Measurements from ENCODE around the gene RHOBTB1. TPM values are rescaled to one million over a fixed set of nuclear protein-coding genes. Genes with fewer than 3 reads are reported as not detected.

Gene RHOBTB1
- total RNA-seq, 4 donors from 2014 or later, result 2.8 to 37.9 (median 3.7) TPM

DNA sequence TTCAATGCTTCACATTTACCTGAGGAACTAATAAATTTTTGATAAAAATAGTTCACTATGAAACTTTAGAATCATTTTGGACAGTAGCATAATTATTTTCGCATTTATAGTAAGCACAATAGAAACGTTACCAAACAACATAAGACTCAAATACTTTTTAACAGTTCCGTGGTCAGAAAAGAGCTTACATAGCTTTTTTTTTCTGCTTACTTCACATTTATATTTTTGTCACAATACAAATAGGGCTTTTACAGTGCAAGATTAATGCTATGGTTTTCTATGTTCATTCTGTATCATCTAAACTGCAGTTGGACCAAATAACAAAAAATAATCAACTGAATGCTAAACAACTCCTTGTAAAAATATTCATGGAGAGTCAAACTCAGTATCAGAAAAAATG, 26.5 kb upstream of the RHOBTB1 start:
- TF ChIP-seq, protein P1, sequence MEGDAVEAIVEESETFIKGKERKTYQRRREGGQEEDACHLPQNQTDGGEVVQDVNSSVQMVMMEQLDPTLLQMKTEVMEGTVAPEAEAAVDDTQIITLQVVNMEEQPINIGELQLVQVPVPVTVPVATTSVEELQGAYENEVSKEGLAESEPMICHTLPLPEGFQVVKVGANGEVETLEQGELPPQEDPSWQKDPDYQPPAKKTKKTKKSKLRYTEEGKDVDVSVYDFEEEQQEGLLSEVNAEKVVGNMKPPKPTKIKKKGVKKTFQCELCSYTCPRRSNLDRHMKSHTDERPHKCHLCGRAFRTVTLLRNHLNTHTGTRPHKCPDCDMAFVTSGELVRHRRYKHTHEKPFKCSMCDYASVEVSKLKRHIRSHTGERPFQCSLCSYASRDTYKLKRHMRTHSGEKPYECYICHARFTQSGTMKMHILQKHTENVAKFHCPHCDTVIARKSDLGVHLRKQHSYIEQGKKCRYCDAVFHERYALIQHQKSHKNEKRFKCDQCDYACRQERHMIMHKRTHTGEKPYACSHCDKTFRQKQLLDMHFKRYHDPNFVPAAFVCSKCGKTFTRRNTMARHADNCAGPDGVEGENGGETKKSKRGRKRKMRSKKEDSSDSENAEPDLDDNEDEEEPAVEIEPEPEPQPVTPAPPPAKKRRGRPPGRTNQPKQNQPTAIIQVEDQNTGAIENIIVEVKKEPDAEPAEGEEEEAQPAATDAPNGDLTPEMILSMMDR (IDR thresholded peaks at IDR 0.05), result no peak
- no peak for TF ChIP-seq POLR2A (IDR thresholded peaks at IDR 0.05)
- no peak for TF ChIP-seq EP300 (IDR thresholded peaks at IDR 0.05)
- no peak for TF ChIP-seq POLR2AphosphoS5 (IDR thresholded peaks at IDR 0.05)
- no peak for DNase-seq (ENCODE audit: low spot score in 2 of 2)
- H3K9me3 ChIP-seq, result no peaks in the 10 kb centered on the region
- no peak overlapping the region for H3K4me3 ChIP-seq
- 87% methylated on average over 3 of the region's 3 CpGs for WGBS
- no peaks in the 10 kb centered on the region for H3K27me3 ChIP-seq
- no peaks in the 10 kb centered on the region for H3K36me3 ChIP-seq
- no peak overlapping the region for H3K27ac ChIP-seq
- no peaks in the 10 kb centered on the region for H3K4me1 ChIP-seq

DNA sequence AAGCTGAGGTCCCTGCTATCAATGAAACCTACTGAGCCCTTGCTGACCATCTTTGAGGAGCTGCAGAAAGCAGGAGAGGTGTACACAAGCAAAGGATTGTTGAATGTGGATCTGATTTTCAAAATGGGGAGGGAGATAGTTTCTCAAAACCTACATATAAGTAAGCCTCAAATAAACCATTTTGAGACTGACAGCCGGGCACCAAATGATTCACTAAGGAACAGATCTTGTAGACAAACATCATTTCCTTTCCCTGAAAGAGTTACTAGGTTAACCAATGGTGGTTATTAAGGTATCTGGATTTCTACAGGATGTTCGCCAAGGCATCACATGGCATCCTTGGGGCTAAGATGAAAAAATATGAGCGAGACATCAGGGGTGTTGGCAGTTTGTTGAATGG, 24.5 kb upstream of the RHOBTB1 start:
- H3K4me3 ChIP-seq, result no peak overlapping the region
- no peaks in the 10 kb centered on the region for H3K27me3 ChIP-seq
- no peak for DNase-seq (ENCODE audit: low spot score in 2 of 2)
- WGBS, result 95% methylated on average over 3 of the region's 3 CpGs
- TF ChIP-seq EP300 (IDR thresholded peaks at IDR 0.05) (no peak), POLR2AphosphoS5 (IDR thresholded peaks at IDR 0.05) (no peak), POLR2A (IDR thresholded peaks at IDR 0.05) (no peak)
- TF ChIP-seq, protein P1 (IDR thresholded peaks at IDR 0.05), result no peak
- H3K4me1 ChIP-seq, result peaks cover 17% of the 10 kb centered on the region
- H3K9me3 ChIP-seq, result no peaks in the 10 kb centered on the region
- H3K27ac ChIP-seq, result no peak overlapping the region
- H3K36me3 ChIP-seq, result no peaks in the 10 kb centered on the region

DNA sequence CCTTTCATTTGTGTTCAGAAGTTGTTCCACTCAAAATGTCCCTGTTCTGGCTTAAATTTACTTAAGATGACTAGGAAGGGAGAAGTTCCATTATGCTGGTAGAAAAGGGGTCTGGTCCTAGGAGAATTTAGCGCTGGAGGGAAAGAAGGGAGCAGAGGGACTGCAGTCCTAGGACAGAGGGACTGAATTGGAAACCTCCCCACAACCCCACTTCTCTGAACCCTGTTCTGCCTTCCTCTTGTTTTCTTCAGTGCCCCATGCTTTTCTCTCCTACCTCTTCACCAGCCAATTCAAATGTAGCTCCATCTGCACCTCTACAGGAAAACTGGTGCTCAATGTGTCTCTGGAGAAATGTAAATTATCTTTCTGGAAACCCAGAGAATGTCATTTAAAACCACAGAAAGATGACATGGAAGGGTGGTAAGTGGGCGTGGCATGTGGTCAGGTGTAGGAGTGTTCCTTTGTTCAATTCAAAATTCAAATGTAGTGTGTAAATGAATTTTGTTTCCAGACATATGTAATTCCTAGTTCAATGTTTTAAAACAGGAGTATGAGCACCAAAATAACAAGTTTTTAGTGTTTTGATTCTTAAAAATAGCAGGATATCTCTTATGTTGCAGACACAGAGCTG, 24.0 kb upstream of the RHOBTB1 start:
- Histone ChIP-seq H3K27ac (no peak overlapping the region), H3K27me3 (no peaks in the 10 kb centered on the region), H3K36me3 (no peaks in the 10 kb centered on the region), H3K4me3 (no peak overlapping the region), H3K9me3 (no peaks in the 10 kb centered on the region), H3K4me1 (peaks cover 17% of the 10 kb centered on the region)
- WGBS, result 91% methylated on average over 2 of the region's 2 CpGs
- no peak for DNase-seq (ENCODE audit: low spot score in 2 of 2)
- TF ChIP-seq POLR2A (IDR thresholded peaks at IDR 0.05) (no peak), POLR2AphosphoS5 (IDR thresholded peaks at IDR 0.05) (no peak), EP300 (IDR thresholded peaks at IDR 0.05) (no peak)
- TF ChIP-seq, protein P1 (IDR thresholded peaks at IDR 0.05), result no peak

DNA sequence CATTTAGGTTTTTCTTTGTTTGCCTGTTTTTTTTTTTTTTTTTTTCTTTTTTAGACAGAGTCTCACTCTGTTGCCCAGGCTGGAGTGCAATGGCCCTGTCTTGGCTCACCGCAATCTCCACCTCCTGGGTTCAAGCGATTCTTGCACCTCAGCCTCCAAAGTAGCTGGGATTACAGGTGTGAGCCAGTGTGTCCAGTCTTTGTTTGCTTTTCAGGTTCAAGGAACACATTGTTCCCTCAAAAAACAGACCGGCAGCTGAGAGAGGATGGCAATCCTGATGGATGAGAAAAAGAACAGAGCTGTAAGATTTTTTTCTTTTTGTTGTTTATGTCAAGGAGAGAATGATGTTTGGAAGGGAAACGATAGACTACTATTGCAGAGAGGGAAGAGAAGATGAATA, 23.3 kb upstream of the RHOBTB1 start:
- no peaks in the 10 kb centered on the region for H3K36me3 ChIP-seq
- H3K4me3 ChIP-seq, result no peak overlapping the region
- 96% methylated on average over 4 of the region's 4 CpGs for WGBS
- no peaks in the 10 kb centered on the region for H3K27me3 ChIP-seq
- H3K4me1 ChIP-seq, result peaks cover 17% of the 10 kb centered on the region
- DNase-seq (ENCODE audit: low spot score in 2 of 2), result no peak
- no peak overlapping the region for H3K27ac ChIP-seq
- H3K9me3 ChIP-seq, result no peaks in the 10 kb centered on the region
- TF ChIP-seq EP300 (IDR thresholded peaks at IDR 0.05) (no peak), POLR2AphosphoS5 (IDR thresholded peaks at IDR 0.05) (no peak), POLR2A (IDR thresholded peaks at IDR 0.05) (no peak)
- TF ChIP-seq, protein P1 (IDR thresholded peaks at IDR 0.05), result no peak

DNA sequence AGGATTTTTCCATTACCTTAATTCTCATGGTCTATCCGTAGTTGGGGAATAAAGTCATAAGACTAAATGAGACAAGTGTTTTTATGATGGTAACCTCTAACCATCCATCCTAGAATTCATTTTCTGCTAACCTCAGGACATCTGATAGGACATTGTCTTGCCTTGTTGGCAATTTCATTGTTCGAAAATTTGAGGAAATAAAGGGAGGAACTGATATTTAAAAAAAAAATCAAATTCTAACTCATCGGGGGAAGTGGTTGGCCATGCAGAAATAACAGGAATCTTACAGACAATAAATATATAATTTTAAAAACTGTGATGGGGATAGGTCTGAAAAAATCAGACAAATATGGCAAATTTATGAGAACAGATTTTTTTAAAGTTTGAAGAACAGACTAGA, 21.7 kb upstream of the RHOBTB1 start:
- no peaks in the 10 kb centered on the region for H3K36me3 ChIP-seq
- no peak overlapping the region for H3K4me3 ChIP-seq
- no peaks in the 10 kb centered on the region for H3K27me3 ChIP-seq
- WGBS, result 81% methylated on average over 3 of the region's 3 CpGs
- TF ChIP-seq POLR2AphosphoS5 (IDR thresholded peaks at IDR 0.05) (no peak), POLR2A (IDR thresholded peaks at IDR 0.05) (no peak), EP300 (IDR thresholded peaks at IDR 0.05) (no peak)
- TF ChIP-seq, protein P1 (IDR thresholded peaks at IDR 0.05), result no peak
- DNase-seq (ENCODE audit: low spot score in 2 of 2), result no peak
- H3K27ac ChIP-seq, result no peak overlapping the region
- no peaks in the 10 kb centered on the region for H3K9me3 ChIP-seq
- H3K4me1 ChIP-seq, result peaks cover 17% of the 10 kb centered on the region

Measured in suprapubic skin (tissue), 4 donors.